ENCODE measurements around the gene THPO. TPM values are rescaled to one million over a fixed set of nuclear protein-coding genes. Genes with fewer than 3 reads are reported as not detected.

THPO gene
- total RNA-seq, 1 donor from 2014 or later = 0.20 TPM

GRCh38 chr3:184389384-184389783 is 11.4 kb upstream of the THPO start:
- H3K36me3 ChIP-seq = no peaks in the 10 kb centered on the region
- H3K27me3 ChIP-seq = no peaks in the 10 kb centered on the region
- H3K4me3 ChIP-seq = no peak overlapping the region
- DNase-seq (no peak), ATAC-seq (no peak)
- intact Hi-C loops (cut with DNase I) = no loop called here
- no peaks in the 10 kb centered on the region for H3K9me3 ChIP-seq
- TF ChIP-seq, protein P1, sequence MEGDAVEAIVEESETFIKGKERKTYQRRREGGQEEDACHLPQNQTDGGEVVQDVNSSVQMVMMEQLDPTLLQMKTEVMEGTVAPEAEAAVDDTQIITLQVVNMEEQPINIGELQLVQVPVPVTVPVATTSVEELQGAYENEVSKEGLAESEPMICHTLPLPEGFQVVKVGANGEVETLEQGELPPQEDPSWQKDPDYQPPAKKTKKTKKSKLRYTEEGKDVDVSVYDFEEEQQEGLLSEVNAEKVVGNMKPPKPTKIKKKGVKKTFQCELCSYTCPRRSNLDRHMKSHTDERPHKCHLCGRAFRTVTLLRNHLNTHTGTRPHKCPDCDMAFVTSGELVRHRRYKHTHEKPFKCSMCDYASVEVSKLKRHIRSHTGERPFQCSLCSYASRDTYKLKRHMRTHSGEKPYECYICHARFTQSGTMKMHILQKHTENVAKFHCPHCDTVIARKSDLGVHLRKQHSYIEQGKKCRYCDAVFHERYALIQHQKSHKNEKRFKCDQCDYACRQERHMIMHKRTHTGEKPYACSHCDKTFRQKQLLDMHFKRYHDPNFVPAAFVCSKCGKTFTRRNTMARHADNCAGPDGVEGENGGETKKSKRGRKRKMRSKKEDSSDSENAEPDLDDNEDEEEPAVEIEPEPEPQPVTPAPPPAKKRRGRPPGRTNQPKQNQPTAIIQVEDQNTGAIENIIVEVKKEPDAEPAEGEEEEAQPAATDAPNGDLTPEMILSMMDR (IDR thresholded peaks at IDR 0.05) = no peak
- no peak overlapping the region for H3K27ac ChIP-seq
- no peaks in the 10 kb centered on the region for H3K4me1 ChIP-seq

DNA sequence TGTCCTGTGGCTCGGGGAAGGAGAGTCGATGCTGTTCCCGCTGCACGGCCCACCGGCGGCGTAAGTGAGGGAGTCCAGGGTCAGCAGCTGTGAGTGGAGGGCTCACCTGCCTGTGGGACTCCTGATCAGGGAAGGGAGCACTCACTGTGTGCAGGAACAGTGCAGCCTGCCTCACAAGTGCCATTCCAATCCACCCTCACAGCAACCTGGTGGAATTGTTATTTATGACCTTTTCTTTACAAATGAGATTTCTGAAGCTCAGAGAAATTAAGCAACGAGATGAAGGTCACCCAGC is 10.9 kb upstream of the THPO start:
- H3K36me3 ChIP-seq = no peaks in the 10 kb centered on the region
- no peaks in the 10 kb centered on the region for H3K4me1 ChIP-seq
- intact Hi-C loops (cut with DNase I) = no loop called here
- TF ChIP-seq, protein P1 (IDR thresholded peaks at IDR 0.05) = no peak
- no peak for DNase-seq
- H3K27ac ChIP-seq = no peak overlapping the region
- ATAC-seq = no peak
- no peaks in the 10 kb centered on the region for H3K9me3 ChIP-seq
- H3K4me3 ChIP-seq = no peak overlapping the region
- H3K27me3 ChIP-seq = no peaks in the 10 kb centered on the region

DNA sequence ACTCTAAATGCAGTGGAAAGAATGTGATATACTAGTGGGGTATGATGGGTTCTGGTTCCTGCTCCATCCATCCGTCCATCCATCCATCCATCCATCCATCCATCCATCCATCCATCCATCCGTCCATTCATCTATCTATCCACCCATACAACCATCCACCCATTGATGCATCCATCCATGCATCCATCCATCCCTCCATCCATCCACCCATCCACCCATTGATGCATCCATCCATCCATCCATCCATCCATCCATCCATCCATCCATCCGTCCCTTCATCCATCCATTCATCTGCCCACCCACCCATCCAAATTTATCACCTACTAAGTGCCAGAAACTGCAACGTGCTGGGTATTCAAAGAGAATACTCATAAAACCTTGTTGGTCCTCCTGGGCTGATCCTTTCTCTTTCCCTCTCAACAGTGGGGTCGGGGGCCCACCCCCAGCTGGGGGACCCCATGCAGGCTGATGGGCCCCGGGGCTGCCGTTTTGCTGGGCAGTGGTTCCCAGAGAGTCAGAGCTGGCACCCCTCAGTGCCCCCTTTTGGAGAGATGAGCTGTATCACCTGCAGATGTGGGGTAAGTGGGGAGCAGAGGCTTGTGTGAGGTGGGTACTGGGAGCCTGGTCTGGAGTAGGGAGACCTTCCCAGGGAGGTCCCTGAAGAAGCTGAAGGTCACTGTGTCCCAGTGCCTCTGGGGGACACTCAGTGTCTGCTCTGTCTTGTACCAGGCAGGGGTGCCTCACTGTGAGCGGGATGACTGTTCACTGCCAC is 10.3 kb upstream of the THPO start:
- Histone ChIP-seq H3K4me1 (no peaks in the 10 kb centered on the region), H3K4me3 (no peak overlapping the region), H3K9me3 (no peaks in the 10 kb centered on the region), H3K36me3 (no peaks in the 10 kb centered on the region), H3K27ac (no peak overlapping the region), H3K27me3 (no peaks in the 10 kb centered on the region)
- no peak for ATAC-seq
- DNase-seq = no peak
- intact Hi-C loops (cut with DNase I) = no loop called here
- TF ChIP-seq, protein P1 (IDR thresholded peaks at IDR 0.05) = no peak

DNA sequence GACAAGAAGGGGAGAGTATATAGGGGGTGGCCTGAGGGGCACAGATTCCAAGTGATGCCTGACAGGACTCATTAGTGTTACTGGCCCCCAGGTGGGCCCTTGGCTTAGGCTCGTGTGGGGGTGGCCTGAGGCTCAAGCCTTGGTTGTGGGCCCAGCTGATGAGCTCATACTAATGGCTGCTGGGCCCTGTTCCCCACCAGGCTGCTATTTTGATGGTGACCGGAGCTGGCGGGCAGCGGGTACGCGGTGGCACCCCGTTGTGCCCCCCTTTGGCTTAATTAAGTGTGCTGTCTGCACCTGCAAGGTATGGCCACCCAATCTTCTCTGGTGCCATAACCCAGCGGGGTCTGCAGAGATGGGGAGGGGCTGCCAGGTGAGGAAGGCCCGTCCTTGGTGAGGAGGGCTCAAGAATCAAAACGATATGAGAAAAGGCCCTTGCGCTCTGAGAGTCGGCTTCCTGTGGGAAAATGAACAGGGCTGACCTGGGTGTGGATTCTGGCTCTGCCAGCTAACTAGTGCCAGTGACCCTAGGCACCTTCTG is 9.2 kb upstream of the THPO start:
- Histone ChIP-seq H3K27ac (no peak overlapping the region), H3K4me1 (no peaks in the 10 kb centered on the region), H3K9me3 (no peaks in the 10 kb centered on the region), H3K4me3 (no peak overlapping the region), H3K27me3 (peaks cover 1% of the 10 kb centered on the region), H3K36me3 (no peaks in the 10 kb centered on the region)
- no peak for DNase-seq
- TF ChIP-seq, protein P1 (IDR thresholded peaks at IDR 0.05) = no peak
- ATAC-seq = no peak
- intact Hi-C loops (cut with DNase I) = no loop called here

- intact Hi-C loops (cut with DNase I) = no loop called here
- H3K4me1 ChIP-seq = peaks cover 4% of the 10 kb centered on the region
- peaks cover 7% of the 10 kb centered on the region for H3K27me3 ChIP-seq
- H3K4me3 ChIP-seq = no peak overlapping the region
- no peaks in the 10 kb centered on the region for H3K36me3 ChIP-seq
- ATAC-seq = no peak
- no peak for DNase-seq
- no peak overlapping the region for H3K27ac ChIP-seq
- TF ChIP-seq, protein P1 (IDR thresholded peaks at IDR 0.05) = no peak
- H3K9me3 ChIP-seq = no peaks in the 10 kb centered on the region
These were observed 8.2 kb upstream of the THPO start for GRCh38 chr3:184386047-184386806.

Data from upper lobe of right lung (tissue), 1 donor.